IMR-90 (cell line): ENCODE results near the gene ANKRD35. TPM values are rescaled to one million over a fixed set of nuclear protein-coding genes. Genes with fewer than 3 reads are reported as not detected.

Source experiments
- ATAC-seq: fragments of 200-7000 bp; cut with Tn5 transposase; 2 replicates; pipeline ENCODE4 v1.9.1; 2020; ENCODE audit warnings: low read depth, mild to moderate bottlenecking, moderate library complexity
- BruUV-seq: library from RNA; stranded (reverse); fragments of 400-500 nt; replicated peaks from 2 replicates; lab custom pipeline; 2021; lab: Mats Ljungman, UMichigan
- CTCF ChIA-PET: fragments of 300-600 bp; formaldehyde crosslinking; extraction: SDS; loops from one replicate; lab custom pipeline; 2021; ENCODE audit warnings: antibody characterized with exemption; lab: Yijun Ruan, JAX
- POLR2A ChIA-PET: fragments of 300-600 bp; sonication (Branson Sonifier 250); formaldehyde crosslinking; loops from one replicate; lab custom pipeline; 2022; ENCODE audit warnings: antibody characterized with exemption; ENCODE audit not compliant: unreplicated experiment; lab: Charles Lee
- DNase-seq: peaks from one replicate; pipeline ENCODE4 v3.0.0; 2013
- H2AFZ ChIP-seq: replicated peaks from 2 replicates; pipeline ENCODE3; 2013; ENCODE audit warnings: low read length, mild to moderate bottlenecking; ENCODE audit not compliant: poor library complexity
- H2AK5ac ChIP-seq: 2 replicates; pipeline ENCODE4 v1.6.1; 2013; ENCODE audit warnings: low read depth, low read length, inconsistent platforms
- H2AK9ac ChIP-seq: replicated peaks from 2 replicates; pipeline ENCODE3; 2013; ENCODE audit warnings: mild to moderate bottlenecking, low read depth, low read length, moderate library complexity; ENCODE audit not compliant: poor library complexity
- H2BK120ac ChIP-seq: 2 replicates; pipeline ENCODE4 v1.6.1; 2013; ENCODE audit warnings: low read depth, low read length, inconsistent platforms
- H2BK15ac ChIP-seq: 3 replicates; pipeline ENCODE4 v1.6.1; 2013; ENCODE audit warnings: low read depth, low read length, inconsistent platforms
- H2BK20ac ChIP-seq: 2 replicates; pipeline ENCODE4 v1.6.1; 2013; ENCODE audit warnings: low read depth, mild to moderate bottlenecking, inconsistent platforms, low read length, moderate library complexity
- H2BK5ac ChIP-seq: 2 replicates; pipeline ENCODE4 v1.6.1; 2013; ENCODE audit warnings: mild to moderate bottlenecking, low read depth, low read length, inconsistent platforms; ENCODE audit not compliant: poor library complexity, severe bottlenecking
- H3K14ac ChIP-seq: replicated peaks from 2 replicates; pipeline ENCODE4 v1.6.1; 2013; ENCODE audit warnings: low read depth, low read length, inconsistent platforms
- H3K18ac ChIP-seq: 2 replicates; pipeline ENCODE4 v1.6.1; 2013; ENCODE audit warnings: low read depth, low read length, control low read depth
- H3K23ac ChIP-seq: 2 replicates; pipeline ENCODE4 v1.6.1; 2013; ENCODE audit warnings: low read depth, low read length, inconsistent platforms
- H3K27ac ChIP-seq: 2 replicates; pipeline ENCODE4 v1.5.1; 2013; ENCODE audit warnings: mild to moderate bottlenecking, control low read depth, low read length; ENCODE audit not compliant: insufficient read depth
- H3K27me3 ChIP-seq: 2 replicates; pipeline ENCODE4 v1.6.1; 2013; ENCODE audit warnings: low read length; ENCODE audit not compliant: control insufficient read depth, insufficient read depth
- H3K36me3 ChIP-seq: 2 replicates; pipeline ENCODE4 v1.6.1; 2013; ENCODE audit warnings: low read length, mixed read lengths; ENCODE audit not compliant: control insufficient read depth, insufficient read depth
- H3K4ac ChIP-seq: 2 replicates; pipeline ENCODE4 v1.6.1; 2013; ENCODE audit warnings: low read depth, low read length, inconsistent platforms
- H3K4me1 ChIP-seq: 2 replicates; pipeline ENCODE4 v1.6.1; 2013; ENCODE audit warnings: low read length, mixed read lengths; ENCODE audit not compliant: control insufficient read depth, insufficient read depth
- H3K4me2 ChIP-seq: 2 replicates; pipeline ENCODE4 v1.6.1; 2013; ENCODE audit warnings: low read depth, mild to moderate bottlenecking, control low read depth, low read length, moderate library complexity
- H3K4me3 ChIP-seq: 2 replicates; pipeline ENCODE4 v1.5.1; 2013; ENCODE audit warnings: low read depth, mild to moderate bottlenecking, control low read depth, low read length, moderate library complexity; ENCODE audit not compliant: insufficient read depth
- H3K56ac ChIP-seq: 2 replicates; pipeline ENCODE4 v1.6.1; 2013; ENCODE audit warnings: low read length, inconsistent platforms; ENCODE audit not compliant: insufficient read depth; ENCODE audit errors: extremely low read depth
- H3K79me1 ChIP-seq, 2 experiments: 2 replicates each; pipeline ENCODE4 v1.6.1; 2013; ENCODE audit warnings: low read length in 2 of 2, inconsistent platforms in 1 of 2, low read depth in 1 of 2
- H3K9ac ChIP-seq: 2 replicates; pipeline ENCODE4 v1.6.1; 2013; ENCODE audit warnings: low read depth, low read length, control low read depth
- H3K9me1 ChIP-seq: 2 replicates; pipeline ENCODE4 v1.6.1; 2013; ENCODE audit warnings: low read length, inconsistent platforms; ENCODE audit not compliant: insufficient read depth
- H3K9me3 ChIP-seq: 2 replicates; pipeline ENCODE4 v1.6.1; 2013; ENCODE audit warnings: low read length; ENCODE audit not compliant: control insufficient read depth, insufficient read depth
- H4K20me1 ChIP-seq: 2 replicates; pipeline ENCODE4 v1.6.1; 2013; ENCODE audit warnings: low read length, inconsistent platforms; ENCODE audit not compliant: insufficient read depth
- H4K5ac ChIP-seq: 2 replicates; pipeline ENCODE4 v1.6.1; 2013; ENCODE audit warnings: mild to moderate bottlenecking, low read depth, low read length, control low read depth
- H4K8ac ChIP-seq, 2 experiments: 2 replicates each; pipeline ENCODE4 v1.6.1; 2013; ENCODE audit warnings: low read depth in 2 of 2, low read length in 2 of 2, control low read depth in 1 of 2, inconsistent platforms in 1 of 2
- H4K91ac ChIP-seq: 2 replicates; pipeline ENCODE4 v1.6.1; 2013; ENCODE audit warnings: low read depth, low read length, inconsistent platforms; ENCODE audit not compliant: insufficient read depth
- BHLHE40 ChIP-seq: fragments of 150-350 bp; IDR thresholded peaks from 2 replicates; pipeline ENCODE4 v1.6.1; 2016; ENCODE audit warnings: mild to moderate bottlenecking, low read depth, low read length
- CEBPB ChIP-seq: IDR thresholded peaks from 2 replicates; pipeline ENCODE4 v1.6.1; 2012; ENCODE audit warnings: low read depth, low read length, improper control_type of control experiment
- CTCF ChIP-seq: conservative IDR thresholded peaks from 2 replicates; pipeline ENCODE4 v1.5.1; 2012; ENCODE audit warnings: mild to moderate bottlenecking, low read depth, low read length, improper control_type of control experiment
- ELK1 ChIP-seq: fragments of 150-350 bp; IDR thresholded peaks from 2 replicates; pipeline ENCODE4 v1.6.1; 2016; ENCODE audit warnings: low read depth, mild to moderate bottlenecking, low read length, moderate library complexity, borderline replicate concordance
- FOS ChIP-seq: fragments of 150-350 bp; IDR thresholded peaks from 2 replicates; pipeline ENCODE4 v1.6.1; 2016; ENCODE audit warnings: low read depth, low read length
- MAFK ChIP-seq: IDR thresholded peaks from 2 replicates; pipeline ENCODE4 v1.6.1; 2012; ENCODE audit warnings: low read depth, low read length, improper control_type of control experiment
- MAZ ChIP-seq: IDR thresholded peaks from 2 replicates; pipeline ENCODE4 v1.6.1; 2012; ENCODE audit warnings: low read depth, mild to moderate bottlenecking, low read length, improper control_type of control experiment, moderate library complexity, borderline replicate concordance
- NFE2L2 ChIP-seq: fragments of 150-350 bp; IDR thresholded peaks from 2 replicates; pipeline ENCODE4 v1.6.1; 2016; ENCODE audit warnings: low read depth, mild to moderate bottlenecking, low read length
- RCOR1 ChIP-seq: IDR thresholded peaks from 2 replicates; pipeline ENCODE4 v1.6.1; 2012; ENCODE audit warnings: mild to moderate bottlenecking, low read length, improper control_type of control experiment; ENCODE audit not compliant: insufficient replicate concordance
- SMC3 ChIP-seq: fragments of 150-350 bp; IDR thresholded peaks from 2 replicates; pipeline ENCODE4 v1.6.1; 2016; ENCODE audit warnings: low read depth, mild to moderate bottlenecking, antibody characterized with exemption, low read length, moderate library complexity
- USF2 ChIP-seq: fragments of 150-350 bp; IDR thresholded peaks from 2 replicates; pipeline ENCODE4 v1.6.1; 2017; ENCODE audit warnings: mild to moderate bottlenecking, antibody characterized with exemption, low read length, low read depth
- WGBS, 2 experiments: methylation state at CpG; one replicate each; pipeline versions ENCODE4 v1.1.5 to v1.1.7; 2013; ENCODE audit warnings: missing lambda C conversion rate in 2 of 2; ENCODE audit not compliant: insufficient read length in 1 of 2; ENCODE audit errors: extremely low coverage in 2 of 2; 5-methylcytosine and 5-hydroxymethylcytosine counted together
- dilution Hi-C: fragments of 300-500 bp; cut with HindIII; formaldehyde crosslinking; loops from one replicate; pipeline ENCODE4 v1.14.3; 2018; ENCODE audit warnings: low sequenced_read_pairs; ENCODE audit not compliant: unreplicated experiment
- in situ Hi-C: fragments of 300-500 bp; cut with MboI; formaldehyde crosslinking; loops from 3 replicates; pipeline ENCODE4 v1.14.3; 2019; ENCODE audit warnings: low sequenced_read_pairs, inconsistent platforms, mixed read lengths
- intact Hi-C: fragments of 100-400 bp; cut with micrococcal nuclease; formaldehyde crosslinking; loops from 2 replicates; pipeline ENCODE4 v1.10.0; 2022
- polyA plus RNA-seq, 3 experiments: library from polyadenylated mRNA; depleted of rRNA; stranded (reverse); fragments of >200 nt; gene quantifications; 2 replicates each; pipeline ENCODE4 v1.2.3, GENCODE V29; 2012; ENCODE audit warnings: low replicate concordance in 1 of 3
- total RNA-seq: library from RNA; depleted of rRNA; stranded (reverse); fragments of >200 nt; gene quantifications from 2 replicates; pipeline ENCODE4 v1.2.3, GENCODE V29; 2012

ANKRD35 gene
- total and polyA plus RNA-seq, 2 of the 4 experiments (the other 2 are of a cell fraction), result 0.90 to 2.4 TPM

GRCh38 chr1:145906954-145907753 lies 21.5 kb upstream of the ANKRD35 start (continued):
- no peak for TF ChIP-seq MAFK

- no peaks in the 10 kb centered on the region for H3K9me3 ChIP-seq
- H3K27me3 ChIP-seq, result no peaks in the 10 kb centered on the region
- no peak overlapping the region for H2BK120ac ChIP-seq
- H2AK5ac ChIP-seq, result no peak overlapping the region
- no peak overlapping the region for H2BK15ac ChIP-seq
- no peak overlapping the region for H3K14ac ChIP-seq
- no peak overlapping the region for H3K27ac ChIP-seq
- dilution Hi-C loops, result no loop called here
- intact Hi-C loops, result no loop called here
- H2BK20ac ChIP-seq, result no peak overlapping the region
- in situ Hi-C loops, result no loop called here
- CTCF ChIA-PET, result no interaction called here
- TF ChIP-seq MAZ, result no peak
- TF ChIP-seq CEBPB, result no peak
- no peak for TF ChIP-seq BHLHE40
- no peak for TF ChIP-seq ELK1
- no peak for TF ChIP-seq MAFK
- no peak for TF ChIP-seq CTCF
- no peak for TF ChIP-seq RCOR1
- TF ChIP-seq USF2, result no peak
- TF ChIP-seq NFE2L2, result no peak
- TF ChIP-seq FOS, result no peak
- TF ChIP-seq SMC3, result no peak
- DNase-seq, result no peak
- no peaks in the 10 kb centered on the region for H3K4me1 ChIP-seq
- BruUV-seq, result no TSS peak
- H3K4me2 ChIP-seq, result no peak overlapping the region
- no peak overlapping the region for H4K91ac ChIP-seq
- POLR2A ChIA-PET, result no interaction called here
- H2AK9ac ChIP-seq, result no peak overlapping the region
- H3K23ac ChIP-seq, result no peak overlapping the region
- no peak overlapping the region for H3K4ac ChIP-seq
- no peak overlapping the region for H3K56ac ChIP-seq
- 100% methylated on average over 3 of the region's 12 CpGs; no CpG with 5 or more reads in 1 of the 2 experiments for WGBS, 2 experiments
- H3K18ac ChIP-seq, result no peak overlapping the region
- no peak overlapping the region for H3K9ac ChIP-seq
- no peaks in the 10 kb centered on the region for H3K36me3 ChIP-seq
- H4K5ac ChIP-seq, result no peak overlapping the region
- no peaks in the 10 kb centered on the region for H3K79me1 ChIP-seq
- H4K8ac ChIP-seq, result no peak overlapping the region
- no peak overlapping the region for H2AFZ ChIP-seq
- no peaks in the 10 kb centered on the region for H4K20me1 ChIP-seq
- no peak for ATAC-seq
- H2BK5ac ChIP-seq, result no peak overlapping the region
- peaks cover 14% of the 10 kb centered on the region for H3K9me1 ChIP-seq
- H3K4me3 ChIP-seq, result no peak overlapping the region
Observed at GRCh38 chr1:145901312-145902021, 15.8 kb upstream of the ANKRD35 start.
